IMR-90 (cell line): Measurements from ENCODE around the gene TSEN34.

Source experiments
- CEBPB ChIP-seq: IDR thresholded peaks from 2 replicates; pipeline ENCODE4 v1.6.1; 2012; ENCODE audit warnings: low read depth, low read length, improper control_type of control experiment
- MAZ ChIP-seq: IDR thresholded peaks from 2 replicates; pipeline ENCODE4 v1.6.1; 2012; ENCODE audit warnings: low read depth, mild to moderate bottlenecking, low read length, improper control_type of control experiment, moderate library complexity, borderline replicate concordance
- POLR2A ChIP-seq: IDR thresholded peaks from 2 replicates; pipeline ENCODE4 v1.6.1; 2012; ENCODE audit warnings: mild to moderate bottlenecking, low read depth, low read length
- TF ChIP-seq, protein P1 (sequence below): conservative IDR thresholded peaks from 2 replicates; pipeline ENCODE4 v1.5.1; 2012; ENCODE audit warnings: mild to moderate bottlenecking, low read depth, low read length, improper control_type of control experiment

DNA sequence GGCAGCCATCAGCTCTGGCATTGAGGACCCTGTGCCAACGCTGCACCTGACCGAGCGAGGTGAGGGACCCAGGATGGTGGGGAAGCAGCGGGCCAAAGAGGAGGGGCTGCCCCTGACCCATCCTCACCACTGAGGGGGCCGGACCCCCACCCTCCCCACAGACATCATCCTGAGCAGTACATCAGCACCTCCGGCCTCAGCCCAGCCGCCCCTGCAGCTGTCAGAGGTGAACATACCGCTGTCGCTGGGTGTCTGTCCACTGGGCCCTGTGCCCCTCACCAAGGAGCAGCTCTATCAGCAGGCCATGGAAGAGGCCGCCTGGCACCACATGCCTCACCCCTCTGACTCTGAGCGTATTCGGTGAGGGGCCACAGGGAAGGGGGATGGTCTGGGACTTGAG lies 38.8 kb upstream of the TSEN34 start:
- TF ChIP-seq, protein P1, sequence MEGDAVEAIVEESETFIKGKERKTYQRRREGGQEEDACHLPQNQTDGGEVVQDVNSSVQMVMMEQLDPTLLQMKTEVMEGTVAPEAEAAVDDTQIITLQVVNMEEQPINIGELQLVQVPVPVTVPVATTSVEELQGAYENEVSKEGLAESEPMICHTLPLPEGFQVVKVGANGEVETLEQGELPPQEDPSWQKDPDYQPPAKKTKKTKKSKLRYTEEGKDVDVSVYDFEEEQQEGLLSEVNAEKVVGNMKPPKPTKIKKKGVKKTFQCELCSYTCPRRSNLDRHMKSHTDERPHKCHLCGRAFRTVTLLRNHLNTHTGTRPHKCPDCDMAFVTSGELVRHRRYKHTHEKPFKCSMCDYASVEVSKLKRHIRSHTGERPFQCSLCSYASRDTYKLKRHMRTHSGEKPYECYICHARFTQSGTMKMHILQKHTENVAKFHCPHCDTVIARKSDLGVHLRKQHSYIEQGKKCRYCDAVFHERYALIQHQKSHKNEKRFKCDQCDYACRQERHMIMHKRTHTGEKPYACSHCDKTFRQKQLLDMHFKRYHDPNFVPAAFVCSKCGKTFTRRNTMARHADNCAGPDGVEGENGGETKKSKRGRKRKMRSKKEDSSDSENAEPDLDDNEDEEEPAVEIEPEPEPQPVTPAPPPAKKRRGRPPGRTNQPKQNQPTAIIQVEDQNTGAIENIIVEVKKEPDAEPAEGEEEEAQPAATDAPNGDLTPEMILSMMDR, result no peak
- TF ChIP-seq MAZ, result no peak
- TF ChIP-seq POLR2A, result no peak
- no peak for TF ChIP-seq CEBPB
